ENCODE measurements around the gene RNF151. TPM values are rescaled to one million over a fixed set of nuclear protein-coding genes. Genes with fewer than 3 reads are reported as not detected.

RNF151 gene
- total RNA-seq, 3 donors from 2014 or later, result not detected

DNA sequence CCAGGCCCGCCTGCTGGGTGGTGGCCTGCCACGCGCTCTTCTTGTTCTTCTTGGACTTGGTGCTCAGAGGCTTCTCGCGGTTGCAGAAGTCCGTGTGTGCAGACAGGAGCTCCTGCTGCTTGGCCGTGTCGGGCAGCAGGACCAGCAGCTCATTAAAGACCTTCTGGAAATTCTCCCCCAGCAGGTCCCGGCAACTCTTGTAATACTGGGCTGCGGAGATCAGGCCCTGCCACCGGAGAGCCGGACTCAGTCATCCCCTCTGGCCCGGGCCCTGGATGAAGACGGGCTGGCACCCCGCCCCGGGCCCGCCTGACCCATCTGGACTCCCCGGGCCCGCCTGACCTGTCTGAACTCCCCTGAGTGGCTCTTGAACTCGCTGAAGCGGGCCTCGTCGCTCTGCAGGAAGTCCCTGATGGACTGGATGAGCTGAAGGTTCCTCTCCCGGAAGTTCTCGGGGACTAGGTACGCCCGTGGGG lies 31.7 kb downstream of the RNF151 start:
- DNase-seq, result no peak

DNA sequence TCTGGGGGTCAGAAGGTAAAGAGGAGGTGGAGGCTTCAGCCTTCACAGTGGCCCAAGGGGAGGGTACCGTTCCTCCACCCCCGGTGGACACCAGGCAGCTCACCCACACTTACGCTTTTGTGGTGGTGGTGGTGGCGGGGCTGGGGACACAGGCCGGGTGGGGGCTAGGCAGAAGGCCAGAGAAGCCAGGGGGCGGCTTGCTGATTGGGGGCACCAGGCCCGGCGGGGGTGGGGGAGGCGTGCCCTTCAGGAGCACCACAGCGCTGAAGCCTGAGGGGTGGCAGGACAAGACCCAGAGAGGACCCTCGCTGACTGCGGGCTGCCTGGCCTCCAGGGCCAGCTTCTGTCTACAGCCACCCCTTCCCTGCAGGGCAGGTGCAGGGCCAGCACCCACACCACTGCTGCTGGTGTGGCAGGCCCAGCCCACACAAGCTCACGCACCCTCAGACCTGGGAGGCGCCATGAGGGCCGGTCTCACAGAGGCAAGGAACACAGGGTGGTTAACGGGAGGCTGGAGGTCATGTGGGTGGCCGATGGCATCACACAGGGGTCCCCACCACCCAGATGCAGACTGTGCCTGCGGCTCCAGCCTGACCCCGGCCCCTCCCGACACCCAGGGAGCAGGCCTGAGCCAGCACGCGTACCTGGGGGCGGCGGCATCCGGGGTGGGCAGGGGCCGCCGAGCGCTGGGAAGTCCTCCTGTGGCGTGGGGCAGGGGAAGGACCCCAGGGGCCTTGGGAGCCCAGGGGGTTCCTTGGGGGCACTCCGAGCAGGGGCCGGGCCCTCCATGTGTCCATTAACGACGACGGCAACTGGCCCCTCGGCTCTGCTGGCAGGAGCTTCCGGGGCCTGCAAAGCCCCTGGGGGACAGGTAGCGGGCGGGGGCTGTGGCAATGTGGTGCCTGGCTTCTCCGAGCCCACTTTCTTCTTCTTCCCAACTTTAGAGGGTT lies 32.5 kb downstream of the RNF151 start:
- ATAC-seq, result no peak
- H3K4me3 ChIP-seq, result no peak overlapping the region
- peaks cover 17% of the 10 kb centered on the region for H3K36me3 ChIP-seq (ENCODE audit: low read depth)
- DNase-seq, result no peak
- intact Hi-C loops (cut with DNase I, micrococcal nuclease), result no loop called here
- TF ChIP-seq, protein P1, sequence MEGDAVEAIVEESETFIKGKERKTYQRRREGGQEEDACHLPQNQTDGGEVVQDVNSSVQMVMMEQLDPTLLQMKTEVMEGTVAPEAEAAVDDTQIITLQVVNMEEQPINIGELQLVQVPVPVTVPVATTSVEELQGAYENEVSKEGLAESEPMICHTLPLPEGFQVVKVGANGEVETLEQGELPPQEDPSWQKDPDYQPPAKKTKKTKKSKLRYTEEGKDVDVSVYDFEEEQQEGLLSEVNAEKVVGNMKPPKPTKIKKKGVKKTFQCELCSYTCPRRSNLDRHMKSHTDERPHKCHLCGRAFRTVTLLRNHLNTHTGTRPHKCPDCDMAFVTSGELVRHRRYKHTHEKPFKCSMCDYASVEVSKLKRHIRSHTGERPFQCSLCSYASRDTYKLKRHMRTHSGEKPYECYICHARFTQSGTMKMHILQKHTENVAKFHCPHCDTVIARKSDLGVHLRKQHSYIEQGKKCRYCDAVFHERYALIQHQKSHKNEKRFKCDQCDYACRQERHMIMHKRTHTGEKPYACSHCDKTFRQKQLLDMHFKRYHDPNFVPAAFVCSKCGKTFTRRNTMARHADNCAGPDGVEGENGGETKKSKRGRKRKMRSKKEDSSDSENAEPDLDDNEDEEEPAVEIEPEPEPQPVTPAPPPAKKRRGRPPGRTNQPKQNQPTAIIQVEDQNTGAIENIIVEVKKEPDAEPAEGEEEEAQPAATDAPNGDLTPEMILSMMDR (IDR thresholded peaks at IDR 0.05), result no peak
- no peaks in the 10 kb centered on the region for H3K9me3 ChIP-seq
- peaks cover 11% of the 10 kb centered on the region for H3K4me1 ChIP-seq (ENCODE audit: low read depth)

More for the DNA sequence above, 31.7 kb downstream of the RNF151 start:
- Histone ChIP-seq H3K4me3 (no peak overlapping the region), H3K9me3 (no peaks in the 10 kb centered on the region), H3K36me3 (ENCODE audit: low read depth) (peaks cover 17% of the 10 kb centered on the region), H3K4me1 (ENCODE audit: low read depth) (peaks cover 4% of the 10 kb centered on the region)
- intact Hi-C loops (cut with DNase I, micrococcal nuclease), result no loop called here
- no peak for ATAC-seq
- TF ChIP-seq, protein P1 (IDR thresholded peaks at IDR 0.05), result no peak

DNA sequence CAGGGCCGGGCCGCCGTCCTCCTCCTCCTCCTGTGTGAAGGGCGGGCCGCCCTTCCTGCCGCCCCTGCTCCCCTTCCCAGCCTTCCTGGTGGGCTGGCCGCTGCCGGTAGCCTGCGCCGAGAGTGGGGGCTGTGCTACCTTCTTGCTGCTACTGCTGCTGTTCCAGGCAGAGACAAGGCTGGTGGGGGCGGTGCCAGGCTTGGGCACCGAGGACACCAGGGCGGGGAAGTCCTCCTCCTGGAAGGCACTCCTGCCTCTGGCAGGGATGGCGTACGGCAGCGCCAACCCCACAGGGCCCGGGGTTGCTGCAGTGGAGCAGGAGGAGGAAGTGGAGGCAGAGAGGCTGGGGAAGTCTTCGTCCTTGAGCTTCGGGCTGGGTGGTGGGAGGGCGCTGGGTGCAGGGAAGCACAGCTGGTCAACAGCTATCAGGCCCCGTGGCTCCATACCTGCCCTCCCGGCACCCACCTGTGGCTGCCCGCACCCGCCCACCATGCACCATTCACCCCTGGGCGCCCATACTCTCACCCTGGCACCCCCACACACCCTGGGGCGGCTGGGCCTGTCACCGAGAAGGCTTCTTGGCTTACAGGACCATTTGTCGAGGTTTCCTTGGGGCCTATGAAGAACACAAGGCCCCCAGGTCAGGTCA lies 33.3 kb downstream of the RNF151 start:
- ATAC-seq (no peak), DNase-seq (no peak)
- H3K4me1 ChIP-seq (ENCODE audit: low read depth), result peaks cover 17% of the 10 kb centered on the region
- intact Hi-C loops (cut with DNase I, micrococcal nuclease), result no loop called here
- TF ChIP-seq, protein P1 (IDR thresholded peaks at IDR 0.05), result no peak
- no peak overlapping the region for H3K4me3 ChIP-seq
- no peaks in the 10 kb centered on the region for H3K9me3 ChIP-seq
- H3K36me3 ChIP-seq (ENCODE audit: low read depth), result peaks cover 17% of the 10 kb centered on the region

DNA sequence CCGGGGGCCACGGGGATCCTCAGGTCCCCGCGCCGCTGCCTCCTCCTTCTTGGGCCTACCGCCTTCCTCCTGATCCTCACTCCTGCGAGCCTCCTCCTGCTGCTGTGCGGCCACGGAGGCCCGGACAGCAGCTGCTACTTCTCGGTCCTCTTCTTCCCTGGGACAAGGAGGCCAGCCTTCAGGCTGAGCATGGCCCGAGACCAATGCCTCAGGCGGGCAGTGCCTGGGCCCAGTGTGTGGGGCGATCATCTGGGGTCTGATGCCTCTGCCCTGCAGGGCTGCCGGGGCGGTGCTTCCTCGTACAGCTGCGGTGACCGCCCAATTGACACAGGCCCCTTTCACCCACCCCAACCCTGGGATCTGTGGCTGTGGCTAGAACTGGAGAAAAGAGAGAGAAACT lies 34.4 kb downstream of the RNF151 start:
- TF ChIP-seq, protein P1 (IDR thresholded peaks at IDR 0.05), result no peak
- ATAC-seq, result no peak
- intact Hi-C loops (cut with DNase I, micrococcal nuclease), result no loop called here
- no peak overlapping the region for H3K4me3 ChIP-seq
- no peaks in the 10 kb centered on the region for H3K9me3 ChIP-seq
- DNase-seq, result no peak
- peaks cover 17% of the 10 kb centered on the region for H3K36me3 ChIP-seq (ENCODE audit: low read depth)
- H3K4me1 ChIP-seq (ENCODE audit: low read depth), result peaks cover 19% of the 10 kb centered on the region

DNA sequence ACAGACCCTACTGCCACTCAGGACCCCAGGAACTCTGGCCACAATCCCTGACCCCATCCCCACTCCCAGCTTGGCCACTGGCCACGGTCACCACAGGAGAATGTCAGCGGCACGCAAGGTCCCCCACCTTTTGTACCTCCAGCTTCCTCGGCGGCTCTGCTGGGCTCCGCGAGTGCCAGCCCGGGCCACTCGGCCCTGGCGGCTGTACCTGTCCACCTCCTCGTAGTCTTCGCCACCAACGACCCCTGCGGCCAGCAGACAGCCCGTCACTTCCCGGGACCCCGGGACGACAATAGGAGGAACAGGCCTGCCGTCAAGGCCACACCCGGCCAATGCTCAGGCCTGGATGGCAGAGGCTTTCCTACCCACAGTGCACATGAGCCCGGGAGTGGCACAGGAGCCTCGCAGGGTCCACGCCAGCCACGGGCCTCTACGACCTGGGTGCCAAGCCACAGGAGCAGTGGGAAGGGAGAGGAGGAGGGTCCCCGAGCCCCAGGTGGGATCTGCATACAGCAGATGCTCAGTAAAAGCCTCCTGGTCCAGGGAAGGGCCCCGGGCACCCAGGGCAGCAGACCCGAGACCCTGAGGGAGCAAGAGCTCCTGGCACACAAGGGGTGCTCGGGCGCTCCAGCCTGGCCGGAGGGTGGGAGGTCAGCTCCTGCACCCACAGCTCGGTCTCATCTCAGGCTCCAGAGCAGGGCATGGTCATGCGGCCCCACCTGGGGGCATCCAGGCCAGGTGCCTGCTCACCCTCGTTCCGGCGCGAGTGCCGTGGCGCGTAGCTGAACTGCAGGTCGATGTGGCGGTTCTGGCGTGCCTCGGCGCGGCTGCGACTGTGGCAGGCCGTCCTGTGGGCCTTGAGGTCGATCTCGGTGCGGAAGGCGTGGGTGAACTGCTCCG lies 35.0 kb downstream of the RNF151 start:
- no peak for DNase-seq
- Histone ChIP-seq H3K36me3 (ENCODE audit: low read depth) (peaks cover 17% of the 10 kb centered on the region), H3K4me3 (no peak overlapping the region), H3K9me3 (no peaks in the 10 kb centered on the region), H3K4me1 (ENCODE audit: low read depth) (peaks cover 18% of the 10 kb centered on the region)
- intact Hi-C loops (cut with DNase I, micrococcal nuclease), result no loop called here
- no peak for ATAC-seq
- TF ChIP-seq, protein P1 (IDR thresholded peaks at IDR 0.05), result no peak

All from mucosa of descending colon (tissue), 3 donors.